ENCODE data around the gene SCRT2. TPM values are rescaled to one million over a fixed set of nuclear protein-coding genes. Genes with fewer than 3 reads are reported as not detected.

Gene SCRT2
- total RNA-seq, 1 experiment from 2014 or later, result not detected

DNA sequence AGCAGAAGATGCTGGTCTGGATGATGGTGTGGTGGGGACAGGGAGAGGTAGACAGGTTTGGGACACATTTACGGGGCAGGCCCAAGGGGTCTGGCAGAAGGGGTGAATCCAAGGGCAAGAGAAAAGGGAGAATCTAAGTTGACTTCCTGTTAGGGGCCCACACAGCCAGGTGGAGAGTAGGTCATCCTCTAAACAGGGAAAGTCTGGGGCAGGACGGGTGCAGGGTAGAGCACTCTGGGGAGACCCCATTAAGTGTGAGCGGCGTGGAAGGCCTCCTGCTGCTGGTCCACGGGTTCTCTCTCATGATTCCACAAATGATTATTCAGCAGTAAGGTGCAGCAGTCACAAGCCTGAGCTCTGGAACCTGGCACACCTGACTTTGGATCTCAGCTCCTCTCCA lies 25.3 kb downstream of the SCRT2 start:
- H3K4me3 Mint-ChIP-seq, result no peak overlapping the region
- Histone ChIP-seq H2AFZ (ENCODE audit: low read length) (no peak overlapping the region), H4K5ac (ENCODE audit: insufficient read length, low read depth, low read length) (no peak overlapping the region), H3K18ac (ENCODE audit: insufficient read length, low read depth, low read length) (no peak overlapping the region), H2BK15ac (ENCODE audit: low read depth, low read length) (no peak overlapping the region), H3K9me3 (ENCODE audit: control insufficient read depth, low read depth, low read length) (no peaks in the 10 kb centered on the region), H3K23ac (ENCODE audit: insufficient read length, low read depth, low read length) (no peak overlapping the region), H3K79me1 (ENCODE audit: insufficient read depth, low read depth, low read length, poor library complexity, severe bottlenecking) (no peaks in the 10 kb centered on the region), H2AK5ac (ENCODE audit: insufficient read length, low read length) (no peak overlapping the region), H3T11ph (ENCODE audit: low read length) (no peak overlapping the region), H2BK20ac (ENCODE audit: low read depth, low read length, poor library complexity, severe bottlenecking) (no peak overlapping the region), H3K9ac (ENCODE audit: extremely low read depth, insufficient read length, low read length) (no peak overlapping the region), H3K27ac (ENCODE audit: insufficient read length, low read depth, low read length) (no peak overlapping the region), H4K20me1 (ENCODE audit: control insufficient read depth, insufficient read depth, insufficient read length) (no peaks in the 10 kb centered on the region), H4K8ac (replicated peaks; ENCODE audit: insufficient read length, low read depth, low read length) (no peak overlapping the region), H2BK12ac (ENCODE audit: insufficient read length, low read depth, low read length) (no peak overlapping the region), H3K23me2 (ENCODE audit: insufficient read length, low read depth, low read length, poor library complexity, severe bottlenecking) (peaks cover 4% of the 10 kb centered on the region), H2BK120ac (ENCODE audit: low read depth, low read length, poor library complexity, severe bottlenecking) (no peak overlapping the region), H3K14ac (ENCODE audit: insufficient read depth, low read length) (no peak overlapping the region), H3K56ac (ENCODE audit: insufficient read length, low read depth, low read length) (no peak overlapping the region), H3K4me2 (ENCODE audit: insufficient read depth, insufficient read length, low read length) (no peak overlapping the region), H3K4ac (ENCODE audit: low read depth, low read length) (no peak overlapping the region), H3K27me3 (ENCODE audit: insufficient read depth, low read length) (no peaks in the 10 kb centered on the region), H4K91ac (ENCODE audit: insufficient read length, low read depth, low read length) (no peak overlapping the region), H2BK5ac (ENCODE audit: insufficient read length, low read length) (no peak overlapping the region), H3K79me2 (ENCODE audit: insufficient read depth, low read length) (no peaks in the 10 kb centered on the region; the same call in 1 of the 2 replicates), H3K4me1 (ENCODE audit: insufficient read depth, low read length) (no peaks in the 10 kb centered on the region; the same call in 1 of the 2 replicates)
- no CpG with 5 or more reads among the region's 5 CpGs for WGBS (ENCODE audit: extremely low coverage, insufficient read length, low lambda C conversion rate)
- no peak for DNase-seq
- H3K9me3 Mint-ChIP-seq, result no peaks in the 10 kb centered on the region
- H3K27ac Mint-ChIP-seq, result no peak overlapping the region
- peaks cover 25 to 40% (median 37%) of the 10 kb centered on the region in 3 experiments for H3K36me3 Mint-ChIP-seq (ENCODE audit: insufficient read depth in 1 of 3, low read depth in 3 of 3)
- peaks cover 29 to 32% of the 10 kb centered on the region in 2 experiments for H3K4me1 Mint-ChIP-seq
- TF ChIP-seq, protein P1, sequence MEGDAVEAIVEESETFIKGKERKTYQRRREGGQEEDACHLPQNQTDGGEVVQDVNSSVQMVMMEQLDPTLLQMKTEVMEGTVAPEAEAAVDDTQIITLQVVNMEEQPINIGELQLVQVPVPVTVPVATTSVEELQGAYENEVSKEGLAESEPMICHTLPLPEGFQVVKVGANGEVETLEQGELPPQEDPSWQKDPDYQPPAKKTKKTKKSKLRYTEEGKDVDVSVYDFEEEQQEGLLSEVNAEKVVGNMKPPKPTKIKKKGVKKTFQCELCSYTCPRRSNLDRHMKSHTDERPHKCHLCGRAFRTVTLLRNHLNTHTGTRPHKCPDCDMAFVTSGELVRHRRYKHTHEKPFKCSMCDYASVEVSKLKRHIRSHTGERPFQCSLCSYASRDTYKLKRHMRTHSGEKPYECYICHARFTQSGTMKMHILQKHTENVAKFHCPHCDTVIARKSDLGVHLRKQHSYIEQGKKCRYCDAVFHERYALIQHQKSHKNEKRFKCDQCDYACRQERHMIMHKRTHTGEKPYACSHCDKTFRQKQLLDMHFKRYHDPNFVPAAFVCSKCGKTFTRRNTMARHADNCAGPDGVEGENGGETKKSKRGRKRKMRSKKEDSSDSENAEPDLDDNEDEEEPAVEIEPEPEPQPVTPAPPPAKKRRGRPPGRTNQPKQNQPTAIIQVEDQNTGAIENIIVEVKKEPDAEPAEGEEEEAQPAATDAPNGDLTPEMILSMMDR (conservative IDR thresholded peaks at IDR 0.05), result no peak
- peaks cover 9% of the 10 kb centered on the region; the same call in 1 of the 2 replicates for H3K27me3 Mint-ChIP-seq (ENCODE audit: low read depth)

Data from H9 (cell line).